K562 (cell line): ENCODE data around the gene MCM9. TPM values are rescaled to one million over a fixed set of nuclear protein-coding genes. Genes with fewer than 3 reads are reported as not detected.
A peak's percentile ranks its signal among the peaks of the same experiment; 100 is the strongest.

Source experiments
- BACH1 ChIP-seq: fragments of 200-800 bp; sonication (Bioruptor generic); IDR thresholded peaks from 2 replicates; pipeline ENCODE4 v1.6.1; 2016; ENCODE audit warnings: missing genetic modification characterization, missing compliant biosample characterization
- ELF1 ChIP-seq: fragments of 200-800 bp; sonication (Bioruptor generic); IDR thresholded peaks from 2 replicates; pipeline ENCODE4 v1.6.1; 2016; ENCODE audit warnings: missing genetic modification characterization, missing compliant biosample characterization
- KDM1A ChIP-seq, 2 experiments: fragments of 450-650 bp; IDR thresholded peaks; 2 replicates each; pipeline ENCODE4 v1.6.1; 2016; ENCODE audit warnings: mild to moderate bottlenecking in 2 of 2
- L3MBTL2 ChIP-seq: fragments of 450-650 bp; IDR thresholded peaks from 2 replicates; pipeline ENCODE4 v1.6.1; 2016; ENCODE audit warnings: mild to moderate bottlenecking, moderate library complexity
- NELFE ChIP-seq: IDR thresholded peaks from 2 replicates; pipeline ENCODE4 v1.6.1; 2011; ENCODE audit warnings: mild to moderate bottlenecking; ENCODE audit not compliant: insufficient read depth, insufficient read length
- PHTF2 ChIP-seq: fragments of 250-450 bp; sonication (Bioruptor Pico); IDR thresholded peaks from 2 replicates; pipeline ENCODE4 v1.5.0; 2021; ENCODE audit warnings: mild to moderate bottlenecking
- RFX7 ChIP-seq: fragments of 250-450 bp; sonication (Bioruptor Pico); IDR thresholded peaks from 2 replicates; pipeline ENCODE4 v1.5.1; 2021; ENCODE audit warnings: mild to moderate bottlenecking
- SP2 ChIP-seq: IDR thresholded peaks from 2 replicates; pipeline ENCODE4 v1.6.1; 2011; ENCODE audit warnings: mild to moderate bottlenecking, low read depth, low read length, moderate library complexity; ENCODE audit not compliant: poor library complexity, severe bottlenecking; ENCODE audit errors: extremely low read depth
- ZBTB17 ChIP-seq: fragments of 450-650 bp; formaldehyde crosslinking; IDR thresholded peaks from 2 replicates; pipeline ENCODE4 v1.4.0; 2020; ENCODE audit warnings: mild to moderate bottlenecking
- polyA plus RNA-seq, 8 experiments: library from polyadenylated mRNA; depleted of rRNA in 4 of 8; stranded (reverse) in 5 of 8; unstranded in 3 of 8; fragments of >200 nt; fragmentation: Nextera tagmentation in 2 of 8; fragmentation: Illumina TruSeq in 1 of 8; extraction: Ambion mirVana in 2 of 8; extraction: Trizol in 1 of 8; gene quantifications; 2 replicates each; pipeline versions ENCODE4 v1.2.1 to v1.2.3, GENCODE V29; 2011 to 2014; ENCODE audit warnings: inconsistent platforms in 1 of 8, missing spikeins in 1 of 8
- total RNA-seq, 7 experiments: library from RNA; depleted of rRNA in 6 of 7; stranded (reverse); fragments of >200 nt in 6 of 7; fragmentation: Illumina TruSeq in 2 of 7; extraction: Trizol in 2 of 7; gene quantifications; 2 replicates each; pipeline versions ENCODE4 v1.2.1 to v1.2.3, GENCODE V29; 2011 to 2021; ENCODE audit warnings: low replicate concordance in 1 of 7
- TF ChIP-seq, protein P1 (sequence below): fragments of 250-450 bp; sonication (Bioruptor Pico); IDR thresholded peaks from 2 replicates; pipeline ENCODE4 v1.4.0; 2020; ENCODE audit warnings: mild to moderate bottlenecking, moderate library complexity, borderline replicate concordance
- TF ChIP-seq, protein P2 (sequence below), 2 experiments: fragments of 450-650 bp; conservative IDR thresholded peaks; 2 replicates each; pipeline ENCODE4 v1.6.1; 2017; ENCODE audit warnings: mild to moderate bottlenecking in 2 of 2, moderate library complexity in 2 of 2
- TF ChIP-seq, protein P3 (sequence below): IDR thresholded peaks from 2 replicates; pipeline ENCODE4 v1.6.1; 2011; ENCODE audit warnings: borderline replicate concordance, low read depth, mild to moderate bottlenecking, moderate library complexity, low read length; ENCODE audit not compliant: insufficient read depth, poor library complexity, severe bottlenecking
- TF ChIP-seq, protein P4 (sequence below): sonication (generic); formaldehyde crosslinking; IDR thresholded peaks from 2 replicates; pipeline ENCODE4 v1.9.0; 2022; ENCODE audit warnings: mild to moderate bottlenecking, missing genetic modification reagents
- TF ChIP-seq, protein P5 (sequence below): sonication (generic); formaldehyde crosslinking; IDR thresholded peaks from 2 replicates; pipeline ENCODE4 v1.8.1; 2023; ENCODE audit warnings: mild to moderate bottlenecking, missing genetic modification reagents
- TF ChIP-seq, protein P6 (sequence below): fragments of 250-450 bp; sonication (Bioruptor Pico); IDR thresholded peaks from 2 replicates; pipeline ENCODE4 v1.5.0; 2021; ENCODE audit warnings: mild to moderate bottlenecking, moderate library complexity

MCM9 gene
- total and polyA plus RNA-seq, 9 of the 15 experiments (the other 6 are each of a cell fraction or from before 2014, with no cell fraction given), result 4.8 to 16.7 (median 11.6) TPM

DNA sequence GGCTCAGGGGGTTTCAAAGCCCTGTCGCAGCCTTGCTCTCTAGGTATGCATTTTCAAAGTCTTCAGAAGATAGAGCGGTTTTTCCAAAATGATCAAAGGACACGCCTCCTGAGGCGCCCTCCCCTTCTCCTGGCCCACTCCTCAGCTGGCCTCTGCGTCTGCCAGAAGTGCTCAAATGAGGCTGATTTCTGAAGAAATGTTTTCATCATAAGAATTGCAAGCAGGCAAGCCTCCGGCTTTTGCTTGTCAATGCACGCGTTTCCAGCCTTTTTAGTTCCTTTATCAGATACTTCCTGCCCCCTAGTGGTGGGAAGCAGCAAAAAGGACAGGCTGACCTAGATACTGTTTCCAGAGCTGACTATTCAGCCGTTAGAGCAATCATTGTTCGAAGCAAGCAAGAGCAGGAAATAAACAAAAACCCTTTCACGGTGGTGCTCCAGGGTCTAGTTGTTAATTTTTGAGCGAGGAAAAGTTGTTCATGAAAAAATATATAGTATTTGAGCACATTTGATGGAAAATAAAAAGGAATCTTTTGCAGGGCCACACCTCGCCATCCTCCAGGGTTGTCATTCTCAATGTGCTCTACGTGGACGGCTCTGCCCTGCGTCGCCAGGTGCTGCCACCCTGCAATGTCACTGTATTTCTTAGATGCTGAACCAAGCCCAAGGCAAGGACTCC lies 134.4 kb downstream of the MCM9 start (continued):
- TF ChIP-seq SP2 (no peak), RFX7 (CRISPR knock-in tag) (no peak), BACH1 (tag) (no peak), NELFE (no peak), ELF1 (no peak), ZBTB17 (no peak), PHTF2 (CRISPR knock-in tag) (no peak), L3MBTL2 (peak; percentile 70; the same call in 1 of the 2 replicates), KDM1A (IDR thresholded peaks at IDR 0.05) (no peak)
- TF ChIP-seq, protein P1, sequence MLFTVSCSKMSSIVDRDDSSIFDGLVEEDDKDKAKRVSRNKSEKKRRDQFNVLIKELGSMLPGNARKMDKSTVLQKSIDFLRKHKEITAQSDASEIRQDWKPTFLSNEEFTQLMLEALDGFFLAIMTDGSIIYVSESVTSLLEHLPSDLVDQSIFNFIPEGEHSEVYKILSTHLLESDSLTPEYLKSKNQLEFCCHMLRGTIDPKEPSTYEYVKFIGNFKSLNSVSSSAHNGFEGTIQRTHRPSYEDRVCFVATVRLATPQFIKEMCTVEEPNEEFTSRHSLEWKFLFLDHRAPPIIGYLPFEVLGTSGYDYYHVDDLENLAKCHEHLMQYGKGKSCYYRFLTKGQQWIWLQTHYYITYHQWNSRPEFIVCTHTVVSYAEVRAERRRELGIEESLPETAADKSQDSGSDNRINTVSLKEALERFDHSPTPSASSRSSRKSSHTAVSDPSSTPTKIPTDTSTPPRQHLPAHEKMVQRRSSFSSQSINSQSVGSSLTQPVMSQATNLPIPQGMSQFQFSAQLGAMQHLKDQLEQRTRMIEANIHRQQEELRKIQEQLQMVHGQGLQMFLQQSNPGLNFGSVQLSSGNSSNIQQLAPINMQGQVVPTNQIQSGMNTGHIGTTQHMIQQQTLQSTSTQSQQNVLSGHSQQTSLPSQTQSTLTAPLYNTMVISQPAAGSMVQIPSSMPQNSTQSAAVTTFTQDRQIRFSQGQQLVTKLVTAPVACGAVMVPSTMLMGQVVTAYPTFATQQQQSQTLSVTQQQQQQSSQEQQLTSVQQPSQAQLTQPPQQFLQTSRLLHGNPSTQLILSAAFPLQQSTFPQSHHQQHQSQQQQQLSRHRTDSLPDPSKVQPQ (CRISPR knock-in tag), result no peak
- TF ChIP-seq, protein P2, sequence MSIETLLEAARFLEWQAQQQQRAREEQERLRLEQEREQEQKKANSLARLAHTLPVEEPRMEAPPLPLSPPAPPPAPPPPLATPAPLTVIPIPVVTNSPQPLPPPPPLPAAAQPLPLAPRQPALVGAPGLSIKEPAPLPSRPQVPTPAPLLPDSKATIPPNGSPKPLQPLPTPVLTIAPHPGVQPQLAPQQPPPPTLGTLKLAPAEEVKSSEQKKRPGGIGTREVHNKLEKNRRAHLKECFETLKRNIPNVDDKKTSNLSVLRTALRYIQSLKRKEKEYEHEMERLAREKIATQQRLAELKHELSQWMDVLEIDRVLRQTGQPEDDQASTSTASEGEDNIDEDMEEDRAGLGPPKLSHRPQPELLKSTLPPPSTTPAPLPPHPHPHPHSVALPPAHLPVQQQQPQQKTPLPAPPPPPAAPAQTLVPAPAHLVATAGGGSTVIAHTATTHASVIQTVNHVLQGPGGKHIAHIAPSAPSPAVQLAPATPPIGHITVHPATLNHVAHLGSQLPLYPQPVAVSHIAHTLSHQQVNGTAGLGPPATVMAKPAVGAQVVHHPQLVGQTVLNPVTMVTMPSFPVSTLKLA (conservative IDR thresholded peaks at IDR 0.05), result peak in 1 of 2 experiments; percentile 48; a peak in 1 of 4 replicates
- TF ChIP-seq, protein P3, sequence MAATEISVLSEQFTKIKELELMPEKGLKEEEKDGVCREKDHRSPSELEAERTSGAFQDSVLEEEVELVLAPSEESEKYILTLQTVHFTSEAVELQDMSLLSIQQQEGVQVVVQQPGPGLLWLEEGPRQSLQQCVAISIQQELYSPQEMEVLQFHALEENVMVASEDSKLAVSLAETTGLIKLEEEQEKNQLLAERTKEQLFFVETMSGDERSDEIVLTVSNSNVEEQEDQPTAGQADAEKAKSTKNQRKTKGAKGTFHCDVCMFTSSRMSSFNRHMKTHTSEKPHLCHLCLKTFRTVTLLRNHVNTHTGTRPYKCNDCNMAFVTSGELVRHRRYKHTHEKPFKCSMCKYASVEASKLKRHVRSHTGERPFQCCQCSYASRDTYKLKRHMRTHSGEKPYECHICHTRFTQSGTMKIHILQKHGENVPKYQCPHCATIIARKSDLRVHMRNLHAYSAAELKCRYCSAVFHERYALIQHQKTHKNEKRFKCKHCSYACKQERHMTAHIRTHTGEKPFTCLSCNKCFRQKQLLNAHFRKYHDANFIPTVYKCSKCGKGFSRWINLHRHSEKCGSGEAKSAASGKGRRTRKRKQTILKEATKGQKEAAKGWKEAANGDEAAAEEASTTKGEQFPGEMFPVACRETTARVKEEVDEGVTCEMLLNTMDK, result peak; percentile 22
- TF ChIP-seq, protein P4, sequence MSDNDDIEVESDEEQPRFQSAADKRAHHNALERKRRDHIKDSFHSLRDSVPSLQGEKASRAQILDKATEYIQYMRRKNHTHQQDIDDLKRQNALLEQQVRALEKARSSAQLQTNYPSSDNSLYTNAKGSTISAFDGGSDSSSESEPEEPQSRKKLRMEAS (CRISPR knock-in tag), result peak; percentile 35; the same call in 1 of the 2 replicates
- TF ChIP-seq, protein P5, sequence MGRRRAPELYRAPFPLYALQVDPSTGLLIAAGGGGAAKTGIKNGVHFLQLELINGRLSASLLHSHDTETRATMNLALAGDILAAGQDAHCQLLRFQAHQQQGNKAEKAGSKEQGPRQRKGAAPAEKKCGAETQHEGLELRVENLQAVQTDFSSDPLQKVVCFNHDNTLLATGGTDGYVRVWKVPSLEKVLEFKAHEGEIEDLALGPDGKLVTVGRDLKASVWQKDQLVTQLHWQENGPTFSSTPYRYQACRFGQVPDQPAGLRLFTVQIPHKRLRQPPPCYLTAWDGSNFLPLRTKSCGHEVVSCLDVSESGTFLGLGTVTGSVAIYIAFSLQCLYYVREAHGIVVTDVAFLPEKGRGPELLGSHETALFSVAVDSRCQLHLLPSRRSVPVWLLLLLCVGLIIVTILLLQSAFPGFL (CRISPR knock-in tag), result no peak
- TF ChIP-seq, protein P6, sequence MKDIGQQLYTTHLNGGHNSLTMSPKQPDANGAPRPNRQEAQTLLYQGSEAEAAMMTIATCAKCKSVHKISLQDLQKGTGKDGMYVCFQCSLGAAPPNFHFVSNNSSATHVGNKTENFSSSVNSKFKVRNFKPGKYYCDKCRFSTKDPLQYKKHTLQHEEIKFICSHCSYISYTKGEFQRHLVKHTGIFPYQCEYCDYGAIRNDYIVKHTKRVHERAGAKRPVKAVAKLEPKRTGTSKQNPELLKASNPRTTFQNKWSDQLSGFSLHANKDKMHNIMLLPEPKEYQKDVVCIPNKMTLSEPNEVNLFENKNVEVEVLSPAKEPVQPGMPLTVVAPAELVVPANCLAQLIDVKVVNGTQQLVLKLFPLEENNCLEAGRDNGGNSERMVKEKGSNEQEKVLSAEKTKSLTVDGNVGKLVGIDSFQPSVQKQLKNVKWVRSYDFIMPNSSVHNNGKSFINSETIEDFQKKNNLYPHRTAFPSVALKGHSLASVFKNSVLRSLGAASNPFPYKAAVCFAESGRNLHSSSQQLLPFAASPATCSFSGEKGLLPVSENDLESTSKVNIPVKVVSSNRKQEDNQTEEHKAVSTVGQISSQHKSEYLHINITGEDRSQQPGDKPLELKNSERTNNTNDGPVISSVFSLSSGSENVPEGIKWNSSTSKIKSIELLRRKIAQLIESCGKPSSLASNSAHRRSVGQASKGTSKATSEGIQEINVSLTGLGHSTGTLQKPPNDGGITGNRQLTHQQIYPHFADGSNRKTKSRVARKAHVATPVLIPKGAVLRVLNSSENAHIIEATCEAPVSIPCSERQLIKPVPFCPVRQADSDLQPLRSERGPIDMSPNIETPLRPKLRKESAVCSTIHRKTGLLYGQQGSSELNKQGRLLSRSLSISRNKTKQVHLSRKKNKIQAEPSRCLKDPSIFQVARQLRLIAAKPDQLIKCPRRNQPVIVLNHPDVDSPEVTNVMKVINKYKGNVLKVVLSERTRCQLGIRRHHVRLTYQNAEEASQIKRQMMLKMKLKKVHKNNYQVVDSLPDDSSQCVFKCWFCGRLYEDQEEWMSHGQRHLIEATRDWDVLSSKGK (CRISPR knock-in tag), result no peak
